CD14-positive monocyte (primary cell): ENCODE data around the gene HGFAC. TPM values are rescaled to one million over a fixed set of nuclear protein-coding genes. Genes with fewer than 3 reads are reported as not detected.
"Not testable (repeated sequence)": the region's sequence is repeated elsewhere in the genome, so short reads cannot be mapped to it uniquely, and the experiment has no call there.

ENCODE experiments used
- DNase-seq, 3 donors: peaks; one replicate each; pipeline ENCODE4 v3.0.0-alpha.2; 2011 to 2022
- H2AFZ ChIP-seq: 2 replicates; pipeline ENCODE4 v1.6.0; 2012; ENCODE audit warnings: mild to moderate bottlenecking, low read depth, low read length, inconsistent platforms; ENCODE audit not compliant: insufficient read depth, poor library complexity, severe bottlenecking
- H3K27ac ChIP-seq, 2 donors: 1 replicate in 1 of 2; 2 replicates in 1 of 2; pipeline ENCODE4 v1.5.1; 2012 to 2013; ENCODE audit warnings: low read length in 2 of 2, control low read depth in 1 of 2, inconsistent platforms in 1 of 2, low read depth in 1 of 2, mild to moderate bottlenecking in 1 of 2
- H3K27me3 ChIP-seq, 2 donors: one replicate each; pipeline versions ENCODE4 v1.6.0 to v1.6.1; 2011 to 2013; ENCODE audit warnings: low read length in 2 of 2; ENCODE audit not compliant: control insufficient read depth in 2 of 2, insufficient read depth in 2 of 2
- H3K36me3 ChIP-seq, 2 donors: replicated peaks in 1 of 2; 1 replicate in 1 of 2; 2 replicates in 1 of 2; pipeline versions ENCODE4 v1.5.1 to v1.6.1; 2012 to 2013; ENCODE audit warnings: low read length in 2 of 2, control low read depth in 1 of 2, inconsistent platforms in 1 of 2, mild to moderate bottlenecking in 1 of 2; ENCODE audit not compliant: insufficient read depth in 2 of 2, control insufficient read depth in 1 of 2
- H3K4me1 ChIP-seq, 2 donors: 1 replicate in 1 of 2; 2 replicates in 1 of 2; pipeline versions ENCODE4 v1.5.1 to v1.6.1; 2012 to 2013; ENCODE audit warnings: low read length in 2 of 2, control low read depth in 1 of 2, inconsistent platforms in 1 of 2, mild to moderate bottlenecking in 1 of 2, moderate library complexity in 1 of 2; ENCODE audit not compliant: insufficient read depth in 2 of 2, control insufficient read depth in 1 of 2
- H3K4me2 ChIP-seq: replicated peaks from 2 replicates; pipeline ENCODE3; 2012; ENCODE audit warnings: low read length, moderate library complexity, mild to moderate bottlenecking; ENCODE audit not compliant: poor library complexity, severe bottlenecking; ENCODE audit errors: extremely low read depth
- H3K4me3 ChIP-seq, 3 experiments: fragments of 200-600 bp in 1 of 3; sonication (generic) in 1 of 3; replicated peaks in 1 of 3; 1 replicate in 2 of 3; 2 replicates in 1 of 3; pipeline ENCODE4 v1.5.1; 2011 to 2013; ENCODE audit warnings: low read length in 3 of 3, mild to moderate bottlenecking in 3 of 3, control low read depth in 2 of 3, low read depth in 2 of 3, inconsistent platforms in 1 of 3, moderate library complexity in 1 of 3
- H3K79me2 ChIP-seq: 2 replicates; pipeline ENCODE4 v1.6.0; 2012; ENCODE audit warnings: mild to moderate bottlenecking, control low read depth, inconsistent platforms, low read length, moderate library complexity; ENCODE audit not compliant: insufficient read depth
- H3K9ac ChIP-seq: 2 replicates; pipeline ENCODE4 v1.6.0; 2017; ENCODE audit warnings: low read length, mild to moderate bottlenecking; ENCODE audit not compliant: insufficient read depth, poor library complexity, severe bottlenecking
- H3K9me3 ChIP-seq, 2 donors: replicated peaks in 1 of 2; 1 replicate in 1 of 2; 2 replicates in 1 of 2; pipeline versions ENCODE4 v1.5.1 to v1.6.1; 2012 to 2013; ENCODE audit warnings: low read length in 2 of 2, control low read depth in 1 of 2; ENCODE audit not compliant: control insufficient read depth in 1 of 2, insufficient read depth in 1 of 2
- H4K20me1 ChIP-seq: 2 replicates; pipeline ENCODE4 v1.6.0; 2012; ENCODE audit warnings: mild to moderate bottlenecking, low read length, control low read depth, moderate library complexity; ENCODE audit not compliant: insufficient read depth
- H3K27ac Mint-ChIP-seq, 7 donors: one replicate each; pipeline ENCODE4 v1.8.0; 2020; ENCODE audit warnings: mild to moderate bottlenecking in 7 of 7, mixed read lengths in 7 of 7, moderate library complexity in 6 of 7, inconsistent platforms in 2 of 7
- H3K27me3 Mint-ChIP-seq, 3 donors: one replicate each; pipeline ENCODE4 v1.8.0; 2021 to 2022; ENCODE audit warnings: low read depth in 3 of 3, mild to moderate bottlenecking in 3 of 3, mixed read lengths in 3 of 3, moderate library complexity in 3 of 3, inconsistent platforms in 1 of 3
- H3K36me3 Mint-ChIP-seq, 2 donors: one replicate each; pipeline ENCODE4 v1.8.0; 2020; ENCODE audit warnings: mixed read lengths in 2 of 2, inconsistent platforms in 1 of 2, mild to moderate bottlenecking in 1 of 2
- H3K4me1 Mint-ChIP-seq: one replicate; pipeline ENCODE4 v1.8.0; 2020; ENCODE audit warnings: mild to moderate bottlenecking, mixed read lengths
- H3K4me3 Mint-ChIP-seq, 2 donors: one replicate each; pipeline ENCODE4 v1.8.0; 2020; ENCODE audit warnings: mild to moderate bottlenecking in 2 of 2, mixed read lengths in 2 of 2, moderate library complexity in 1 of 2
- H3K9me3 Mint-ChIP-seq, 7 donors: one replicate each; pipeline ENCODE4 v1.8.0; 2020 to 2022; ENCODE audit warnings: mixed read lengths in 7 of 7, mild to moderate bottlenecking in 6 of 7, moderate library complexity in 6 of 7, inconsistent platforms in 2 of 7
- CTCF ChIP-seq: fragments of 200-600 bp; IDR thresholded peaks from one replicate; pipeline ENCODE4 v1.8.0; 2022; ENCODE audit warnings: antibody characterized with exemption, mild to moderate bottlenecking
- WGBS: methylation state at CpG from one replicate; pipeline ENCODE4 v1.1.5; 2013; ENCODE audit warnings: missing lambda C conversion rate; ENCODE audit not compliant: insufficient coverage; 5-methylcytosine and 5-hydroxymethylcytosine counted together
- intact Hi-C, 2 donors: fragments of 100-400 bp; cut with micrococcal nuclease; formaldehyde crosslinking; loops; one replicate each; pipeline versions ENCODE4 v1.15.0 to v1.15.1; 2023
- polyA plus RNA-seq, 3 donors: library from polyadenylated mRNA; depleted of rRNA in 1 of 3; unstranded in 2 of 3; stranded (reverse) in 1 of 3; fragments of 300-500 nt in 2 of 3; fragments of >200 nt in 1 of 3; fragmentation: Illumina TruSeq in 2 of 3; gene quantifications; 1 replicate in 2 of 3; 2 replicates in 1 of 3; pipeline ENCODE4 v1.2.3, GENCODE V29; 2012 to 2021

Gene HGFAC
- polyA plus RNA-seq, 3 donors = 0.17 TPM; not detected in 2

- H3K27me3 ChIP-seq = peaks cover 3 to 19% of the 10 kb centered on the region in 2 donors
- H3K27ac Mint-ChIP-seq = peak overlapping the region in 1 of 7 donors; percentile 65
- H3K4me1 ChIP-seq = no peaks in the 10 kb centered on the region
- no peaks in the 10 kb centered on the region for H4K20me1 ChIP-seq
- H3K27me3 Mint-ChIP-seq = peaks cover 15 to 30% (median 24%) of the 10 kb centered on the region in 3 donors
- H3K79me2 ChIP-seq = no peaks in the 10 kb centered on the region
- H3K36me3 ChIP-seq = no peaks in the 10 kb centered on the region
- H3K27ac ChIP-seq = no peak overlapping the region
- intact Hi-C loops = no loop called here
- H3K4me3 Mint-ChIP-seq = no peak overlapping the region
- H3K4me2 ChIP-seq = no peak overlapping the region
- TF ChIP-seq CTCF = no peak
- no peaks in the 10 kb centered on the region for H3K36me3 Mint-ChIP-seq
- peaks cover 12 to 32% (median 23%) of the 10 kb centered on the region in 7 donors for H3K9me3 Mint-ChIP-seq
- 96% methylated on average over 4 of the region's 6 CpGs for WGBS
- DNase-seq = no peak
- H3K9me3 ChIP-seq = peaks cover 9 to 18% of the 10 kb centered on the region in 2 donors
- H3K4me1 Mint-ChIP-seq = peaks cover 2% of the 10 kb centered on the region
- H3K4me3 ChIP-seq = no peak overlapping the region
- H2AFZ ChIP-seq = no peak overlapping the region
- H3K9ac ChIP-seq = no peak overlapping the region
These were observed 16.6 kb downstream of the HGFAC start for GRCh38 chr4:3458371-3458770.

- H3K4me1 ChIP-seq, intact Hi-C loops, H3K4me3 Mint-ChIP-seq, H3K4me1 Mint-ChIP-seq, H3K79me2 ChIP-seq, H3K9ac ChIP-seq, H3K27ac ChIP-seq, DNase-seq, H2AFZ ChIP-seq, H3K4me2 ChIP-seq, H3K27ac Mint-ChIP-seq, H3K36me3 Mint-ChIP-seq, H3K36me3 ChIP-seq, H4K20me1 ChIP-seq, H3K4me3 ChIP-seq: not testable (repeated sequence)
- Histone ChIP-seq H3K9me3 (peaks cover 9 to 18% of the 10 kb centered on the region in 2 donors), H3K27me3 (peaks cover 7 to 26% of the 10 kb centered on the region in 2 donors)
- peaks cover 12 to 30% (median 21%) of the 10 kb centered on the region in 7 donors for H3K9me3 Mint-ChIP-seq
- H3K27me3 Mint-ChIP-seq = peaks cover 15 to 37% (median 24%) of the 10 kb centered on the region in 3 donors
- 96% methylated on average over 3 of the region's 5 CpGs for WGBS
These were observed 17.4 kb downstream of the HGFAC start for GRCh38 chr4:3459156-3459555.
